ACC112 (cell line): Measurements from ENCODE around the gene NTF4.

Experiments
- H2AFZ ChIP-seq: fragments of 200-600 bp; sonication (generic); one replicate; pipeline ENCODE4 v1.6.0; 2017; ENCODE audit warnings: antibody characterized with exemption, low read length; ENCODE audit not compliant: unreplicated experiment
- H3K27ac ChIP-seq: fragments of 200-600 bp; sonication (generic); 2 replicates; pipeline ENCODE4 v1.5.1; 2014; ENCODE audit warnings: low read depth, mild to moderate bottlenecking, antibody characterized with exemption, low read length, moderate library complexity
- H3K27me3 ChIP-seq: fragments of 200-600 bp; sonication (generic); 2 replicates; pipeline ENCODE4 v1.6.1; 2014; ENCODE audit warnings: mild to moderate bottlenecking, antibody characterized with exemption, low read length, moderate library complexity, mixed read lengths; ENCODE audit not compliant: insufficient read depth
- H3K36me3 ChIP-seq: fragments of 200-600 bp; sonication (generic); 2 replicates; pipeline ENCODE4 v1.6.1; 2016; ENCODE audit warnings: mild to moderate bottlenecking, antibody characterized with exemption, low read length, moderate library complexity, mixed read lengths; ENCODE audit not compliant: insufficient read depth
- H3K4me1 ChIP-seq: fragments of 200-600 bp; sonication (generic); one replicate; pipeline ENCODE4 v1.6.1; 2016; ENCODE audit warnings: low read length, mixed read lengths; ENCODE audit not compliant: insufficient read depth, unreplicated experiment, control insufficient read depth
- H3K4me3 ChIP-seq: fragments of 200-600 bp; sonication (generic); 2 replicates; pipeline ENCODE4 v1.5.1; 2014; ENCODE audit warnings: mild to moderate bottlenecking, low read depth, low read length
- H3K79me2 ChIP-seq: fragments of 200-600 bp; sonication (generic); one replicate; pipeline ENCODE4 v1.6.0; 2016; ENCODE audit warnings: low read length; ENCODE audit not compliant: control insufficient read depth, unreplicated experiment, insufficient read depth

NTF4 gene

GRCh38 chr19:49064768-49065611 lies at the start of gene NTF4:
TSS of gene NTF4 (minus strand) at chr19:49064818. CDS start at chr19:49061997, 2,821 bp downstream.
- Histone ChIP-seq H2AFZ (no peak within 1 kb of the TSS), H3K4me3 (peak within 1 kb of the TSS; percentile 54), H3K36me3 (no peaks in the 10 kb centered on the region), H3K79me2 (no peaks in the 10 kb centered on the region), H3K27ac (no peak within 1 kb of the TSS), H3K4me1 (no peaks in the 10 kb centered on the region), H3K27me3 (0 out of 2 replicates have a peak, but pooled peaks cover 3% of the 10 kb centered on the region)

GRCh38 chr19:49113762-49114629 lies 49.4 kb upstream of the NTF4 start, which contains the start of gene LIN7B:
TSS of gene LIN7B (plus strand) at chr19:49114370. CDS start at chr19:49114405, 35 bp downstream.
- Histone ChIP-seq H2AFZ (peak within 1 kb of the TSS; percentile 38), H3K27me3 (no peaks in the 10 kb centered on the region), H3K4me1 (peaks cover 8% of the 10 kb centered on the region), H3K27ac (no peak within 1 kb of the TSS), H3K4me3 (peak within 1 kb of the TSS; percentile 85), H3K36me3 (no peaks in the 10 kb centered on the region), H3K79me2 (no peaks in the 10 kb centered on the region)

GRCh38 chr19:49111218-49111998 lies 46.8 kb upstream of the NTF4 start:
- H2AFZ ChIP-seq: no peak overlapping the region
- no peaks in the 10 kb centered on the region for H3K79me2 ChIP-seq
- no peaks in the 10 kb centered on the region for H3K27me3 ChIP-seq
- no peaks in the 10 kb centered on the region for H3K36me3 ChIP-seq
- peaks cover 8% of the 10 kb centered on the region for H3K4me1 ChIP-seq
- no peak overlapping the region for H3K4me3 ChIP-seq
- no peak overlapping the region for H3K27ac ChIP-seq

- Histone ChIP-seq H3K27me3 (no peaks in the 10 kb centered on the region), H3K4me1 (peaks cover 8% of the 10 kb centered on the region), H3K27ac (peak overlapping the region; percentile 7; the same call in 1 of the 2 replicates), H3K36me3 (0 out of 2 replicates have a peak, but pooled peaks cover 2% of the 10 kb centered on the region), H3K4me3 (no peak overlapping the region), H3K79me2 (no peaks in the 10 kb centered on the region), H2AFZ (no peak overlapping the region)
These were observed 45.9 kb upstream of the NTF4 start for GRCh38 chr19:49110567-49110966.

GRCh38 chr19:49109569-49110233 lies 45.1 kb upstream of the NTF4 start:
- Histone ChIP-seq H3K4me1 (peaks cover 8% of the 10 kb centered on the region), H3K4me3 (no peak overlapping the region), H3K27ac (no peak overlapping the region), H3K36me3 (0 out of 2 replicates have a peak, but pooled peaks cover 2% of the 10 kb centered on the region), H2AFZ (no peak overlapping the region), H3K27me3 (no peaks in the 10 kb centered on the region), H3K79me2 (no peaks in the 10 kb centered on the region)

- no peaks in the 10 kb centered on the region for H3K79me2 ChIP-seq
- no peak overlapping the region for H3K27ac ChIP-seq
- 0 out of 2 replicates have a peak, but pooled peaks cover 2% of the 10 kb centered on the region for H3K36me3 ChIP-seq
- H3K4me3 ChIP-seq: no peak overlapping the region
- no peak overlapping the region for H2AFZ ChIP-seq
- peaks cover 8% of the 10 kb centered on the region for H3K4me1 ChIP-seq
- H3K27me3 ChIP-seq: no peaks in the 10 kb centered on the region
These were observed 44.4 kb upstream of the NTF4 start for GRCh38 chr19:49109051-49109450.

GRCh38 chr19:49107625-49108459 lies 43.2 kb upstream of the NTF4 start:
- H3K27me3 ChIP-seq: no peaks in the 10 kb centered on the region
- H3K36me3 ChIP-seq: 0 out of 2 replicates have a peak, but pooled peaks cover 2% of the 10 kb centered on the region
- H3K79me2 ChIP-seq: no peaks in the 10 kb centered on the region
- H3K4me1 ChIP-seq: peaks cover 8% of the 10 kb centered on the region
- H3K27ac ChIP-seq: no peak overlapping the region
- no peak overlapping the region for H3K4me3 ChIP-seq
- H2AFZ ChIP-seq: no peak overlapping the region

- H3K4me1 ChIP-seq: peaks cover 8% of the 10 kb centered on the region
- H3K4me3 ChIP-seq: no peak overlapping the region
- no peak overlapping the region for H3K27ac ChIP-seq
- H3K36me3 ChIP-seq: 0 out of 2 replicates have a peak, but pooled peaks cover 2% of the 10 kb centered on the region
- H3K79me2 ChIP-seq: no peaks in the 10 kb centered on the region
- H3K27me3 ChIP-seq: no peaks in the 10 kb centered on the region
- no peak overlapping the region for H2AFZ ChIP-seq
These were observed 42.1 kb upstream of the NTF4 start for GRCh38 chr19:49106648-49107135.

- Histone ChIP-seq H3K27me3 (no peaks in the 10 kb centered on the region), H3K36me3 (peaks cover 2% of the 10 kb centered on the region; the same call in 1 of the 2 replicates), H2AFZ (no peak overlapping the region), H3K79me2 (no peaks in the 10 kb centered on the region), H3K4me1 (no peaks in the 10 kb centered on the region), H3K27ac (no peak overlapping the region), H3K4me3 (no peak overlapping the region)
These were observed 39.7 kb upstream of the NTF4 start for GRCh38 chr19:49104229-49104864.
